ENCODE results near the gene FLT1.

Gene FLT1

DNA sequence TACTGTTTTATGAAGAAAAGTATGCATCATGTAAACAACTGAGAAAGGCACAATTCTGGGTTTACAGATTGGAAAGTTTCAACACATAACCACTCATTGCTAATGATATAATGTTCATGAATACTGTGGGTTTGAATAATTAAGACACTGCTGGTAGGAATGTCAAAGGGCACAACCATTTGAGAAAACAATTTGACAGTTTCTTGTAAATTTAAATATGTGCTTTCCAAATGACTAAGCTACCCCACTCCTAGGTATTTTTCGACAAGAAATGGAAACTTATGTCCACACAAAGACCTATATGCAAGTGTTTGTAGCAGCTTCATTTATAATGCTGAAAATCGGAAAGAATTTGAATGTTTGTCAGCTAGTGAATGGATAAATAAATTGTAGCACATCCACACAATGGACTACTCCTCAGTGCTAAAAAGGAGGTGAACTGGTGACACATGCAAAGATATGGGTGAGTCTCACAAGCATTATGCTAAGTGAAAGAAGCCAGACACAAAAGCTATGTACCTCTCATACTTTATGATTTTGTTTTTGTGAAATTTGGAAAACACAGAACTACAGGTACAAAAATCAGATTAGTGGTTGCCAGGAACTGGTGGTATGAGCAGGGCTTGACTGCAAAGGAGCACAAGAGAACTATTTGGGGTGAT lies 44.8 kb upstream of the FLT1 start:
- Mint-ChIP-seq H3K36me3 (ENCODE audit: low read depth) (no peaks in the 10 kb centered on the region), H3K4me1 (no peaks in the 10 kb centered on the region), H3K27me3 (ENCODE audit: low read depth) (peaks cover 13% of the 10 kb centered on the region), H3K27ac (no peak overlapping the region), H3K9me3 (peaks cover 15% of the 10 kb centered on the region), H3K4me3 (no peak overlapping the region)
- TF ChIP-seq, protein P1, sequence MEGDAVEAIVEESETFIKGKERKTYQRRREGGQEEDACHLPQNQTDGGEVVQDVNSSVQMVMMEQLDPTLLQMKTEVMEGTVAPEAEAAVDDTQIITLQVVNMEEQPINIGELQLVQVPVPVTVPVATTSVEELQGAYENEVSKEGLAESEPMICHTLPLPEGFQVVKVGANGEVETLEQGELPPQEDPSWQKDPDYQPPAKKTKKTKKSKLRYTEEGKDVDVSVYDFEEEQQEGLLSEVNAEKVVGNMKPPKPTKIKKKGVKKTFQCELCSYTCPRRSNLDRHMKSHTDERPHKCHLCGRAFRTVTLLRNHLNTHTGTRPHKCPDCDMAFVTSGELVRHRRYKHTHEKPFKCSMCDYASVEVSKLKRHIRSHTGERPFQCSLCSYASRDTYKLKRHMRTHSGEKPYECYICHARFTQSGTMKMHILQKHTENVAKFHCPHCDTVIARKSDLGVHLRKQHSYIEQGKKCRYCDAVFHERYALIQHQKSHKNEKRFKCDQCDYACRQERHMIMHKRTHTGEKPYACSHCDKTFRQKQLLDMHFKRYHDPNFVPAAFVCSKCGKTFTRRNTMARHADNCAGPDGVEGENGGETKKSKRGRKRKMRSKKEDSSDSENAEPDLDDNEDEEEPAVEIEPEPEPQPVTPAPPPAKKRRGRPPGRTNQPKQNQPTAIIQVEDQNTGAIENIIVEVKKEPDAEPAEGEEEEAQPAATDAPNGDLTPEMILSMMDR (IDR thresholded peaks at IDR 0.05; ENCODE audit: unreplicated experiment in 3 of 3): no peak

DNA sequence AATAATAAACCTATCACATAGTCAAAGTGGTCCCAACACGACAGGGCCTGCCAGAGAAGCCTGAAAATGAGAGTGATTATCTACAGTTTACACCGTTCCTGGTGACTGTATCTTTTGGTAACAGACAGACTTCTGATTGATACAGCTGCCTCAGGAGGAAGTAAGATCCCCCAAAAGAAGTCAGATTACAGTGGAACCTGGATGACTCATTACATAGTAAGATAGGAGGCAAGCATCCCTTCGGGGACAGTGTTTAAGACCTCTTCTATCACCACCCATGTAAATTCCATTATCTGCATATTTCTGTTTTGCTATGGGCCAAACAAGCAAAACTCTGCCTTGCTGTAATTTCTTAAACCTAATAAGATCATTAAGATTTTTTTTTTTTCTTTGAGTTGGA lies 44.0 kb upstream of the FLT1 start:
- Mint-ChIP-seq H3K27me3 (ENCODE audit: low read depth) (peaks cover 21% of the 10 kb centered on the region), H3K36me3 (ENCODE audit: low read depth) (no peaks in the 10 kb centered on the region), H3K4me3 (no peak overlapping the region), H3K27ac (no peak overlapping the region), H3K9me3 (peaks cover 7% of the 10 kb centered on the region), H3K4me1 (no peaks in the 10 kb centered on the region)
- TF ChIP-seq, protein P1 (IDR thresholded peaks at IDR 0.05; ENCODE audit: unreplicated experiment in 3 of 3): no peak

GRCh38 chr13:28537171-28537570 lies 42.2 kb upstream of the FLT1 start:
- peaks cover 2% of the 10 kb centered on the region for H3K9me3 Mint-ChIP-seq
- H3K4me3 Mint-ChIP-seq: no peak overlapping the region
- TF ChIP-seq, protein P1 (IDR thresholded peaks at IDR 0.05; ENCODE audit: unreplicated experiment in 3 of 3): no peak
- H3K4me1 Mint-ChIP-seq: no peaks in the 10 kb centered on the region
- H3K27me3 Mint-ChIP-seq (ENCODE audit: low read depth): peaks cover 35% of the 10 kb centered on the region
- H3K27ac Mint-ChIP-seq: no peak overlapping the region
- H3K36me3 Mint-ChIP-seq (ENCODE audit: low read depth): no peaks in the 10 kb centered on the region

DNA sequence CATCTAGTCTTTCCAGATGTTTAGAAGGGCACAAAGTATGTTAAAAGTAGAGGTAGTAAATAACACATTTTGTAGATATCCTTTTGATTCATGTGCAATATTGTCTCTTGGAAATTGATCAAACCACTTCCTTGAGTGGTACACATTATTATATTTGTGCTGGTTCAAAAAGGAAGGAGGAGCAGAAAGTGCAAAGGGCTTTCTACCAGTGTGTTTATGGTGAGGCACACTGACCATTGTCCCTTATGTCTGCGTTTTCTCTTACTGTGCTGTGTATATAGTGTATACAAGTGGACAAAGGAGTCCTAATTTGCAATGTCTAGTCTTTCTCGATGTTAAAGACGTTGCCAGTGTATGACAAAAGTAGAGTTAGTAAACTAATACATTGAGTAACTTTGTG lies 41.4 kb upstream of the FLT1 start:
- Mint-ChIP-seq H3K9me3 (peaks cover 2% of the 10 kb centered on the region), H3K27ac (no peak overlapping the region), H3K27me3 (ENCODE audit: low read depth) (peaks cover 29% of the 10 kb centered on the region), H3K36me3 (ENCODE audit: low read depth) (no peaks in the 10 kb centered on the region), H3K4me1 (no peaks in the 10 kb centered on the region), H3K4me3 (no peak overlapping the region)
- TF ChIP-seq, protein P1 (IDR thresholded peaks at IDR 0.05; ENCODE audit: unreplicated experiment in 3 of 3): no peak

DNA sequence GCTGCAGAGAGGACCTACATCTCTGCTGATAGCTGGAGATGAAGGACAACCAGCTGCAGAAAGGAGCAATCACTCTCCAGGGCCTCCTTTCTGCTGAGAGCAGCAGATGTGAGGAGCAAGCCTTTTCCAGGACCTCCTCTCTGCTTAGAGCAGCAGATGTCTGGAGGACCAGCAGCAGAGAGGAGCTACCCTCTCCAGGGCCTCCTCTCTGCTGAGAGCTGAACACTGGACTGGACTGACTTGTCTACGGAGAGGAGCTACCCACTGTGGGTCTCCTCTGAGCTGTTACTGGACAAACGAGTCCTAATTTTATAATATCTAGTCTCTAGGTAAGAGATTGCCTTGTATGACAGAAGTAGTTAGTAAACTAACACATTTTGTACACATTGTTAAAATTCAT lies 40.8 kb upstream of the FLT1 start:
- H3K9me3 Mint-ChIP-seq: peaks cover 2% of the 10 kb centered on the region
- H3K36me3 Mint-ChIP-seq (ENCODE audit: low read depth): no peaks in the 10 kb centered on the region
- H3K27ac Mint-ChIP-seq: no peak overlapping the region
- H3K27me3 Mint-ChIP-seq (ENCODE audit: low read depth): peaks cover 29% of the 10 kb centered on the region
- no peak overlapping the region for H3K4me3 Mint-ChIP-seq
- TF ChIP-seq, protein P1 (IDR thresholded peaks at IDR 0.05; ENCODE audit: unreplicated experiment in 3 of 3): no peak
- H3K4me1 Mint-ChIP-seq: no peaks in the 10 kb centered on the region

GRCh38 chr13:28534801-28535200 lies 39.9 kb upstream of the FLT1 start:
- Mint-ChIP-seq H3K4me1 (no peaks in the 10 kb centered on the region), H3K4me3 (no peak overlapping the region)
- TF ChIP-seq, protein P1 (IDR thresholded peaks at IDR 0.05; ENCODE audit: unreplicated experiment in 3 of 3): no peak

More at GRCh38 chr13:28534801-28535200, 39.9 kb upstream of the FLT1 start:
- H3K36me3 Mint-ChIP-seq (ENCODE audit: low read depth): no peaks in the 10 kb centered on the region
- H3K27me3 Mint-ChIP-seq (ENCODE audit: low read depth): peaks cover 22% of the 10 kb centered on the region
- peaks cover 2% of the 10 kb centered on the region for H3K9me3 Mint-ChIP-seq
- no peak overlapping the region for H3K27ac Mint-ChIP-seq

Measured in nephron (organoid).